Inferior parietal cortex (tissue), 1 donor: Measurements from ENCODE around the gene MLXIP.
"Not testable (repeated sequence)": the region's sequence is repeated elsewhere in the genome, so short reads cannot be mapped to it uniquely, and the experiment has no call there.

Source experiments
- DNase-seq: peaks from one replicate; pipeline ENCODE4 v3.0.0-alpha.2; 2016; ENCODE audit errors: extremely low spot score

The MLXIP gene

DNA sequence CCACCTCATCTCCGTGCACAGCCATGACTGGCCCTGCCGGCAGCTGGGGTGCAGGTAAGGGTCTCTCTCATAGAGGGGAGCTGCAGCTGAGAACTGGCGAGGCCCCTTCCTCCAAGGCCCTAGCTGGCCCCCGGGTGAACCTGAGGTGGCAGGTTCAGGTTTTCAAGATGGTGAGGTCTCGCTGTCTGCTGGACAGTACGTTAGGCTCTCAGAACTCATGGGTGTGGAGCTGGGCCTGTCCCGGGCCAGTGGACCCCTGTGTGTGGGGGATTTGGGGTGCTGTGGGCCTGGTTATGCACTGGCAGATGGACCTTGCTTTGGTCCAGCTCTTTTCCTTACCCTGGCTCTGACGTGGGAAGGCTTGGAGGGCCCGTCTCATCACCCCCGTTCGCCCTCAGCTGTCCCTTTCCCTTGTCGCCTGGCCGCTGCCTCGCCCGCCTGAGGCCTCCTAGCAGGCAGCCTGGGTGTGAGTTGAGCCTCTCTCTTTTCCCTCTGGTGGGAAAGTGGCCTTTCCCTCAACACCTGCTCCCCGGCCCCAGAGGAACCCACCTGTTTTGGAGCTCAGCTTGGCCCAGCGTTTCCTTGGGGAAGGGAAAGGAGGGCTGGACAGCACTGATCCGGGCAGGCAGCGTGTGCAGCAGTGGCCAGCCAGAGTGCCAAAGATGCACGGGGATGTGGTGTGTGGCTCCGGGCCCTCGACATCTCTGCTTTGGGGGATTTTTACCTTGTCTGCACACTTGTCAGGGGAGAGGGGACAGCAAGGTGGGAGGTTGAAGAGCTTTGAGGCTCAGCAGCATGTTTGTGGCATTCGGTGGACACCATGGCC is 67.2 kb downstream of the MLXIP start:
- no peak for DNase-seq

DNA sequence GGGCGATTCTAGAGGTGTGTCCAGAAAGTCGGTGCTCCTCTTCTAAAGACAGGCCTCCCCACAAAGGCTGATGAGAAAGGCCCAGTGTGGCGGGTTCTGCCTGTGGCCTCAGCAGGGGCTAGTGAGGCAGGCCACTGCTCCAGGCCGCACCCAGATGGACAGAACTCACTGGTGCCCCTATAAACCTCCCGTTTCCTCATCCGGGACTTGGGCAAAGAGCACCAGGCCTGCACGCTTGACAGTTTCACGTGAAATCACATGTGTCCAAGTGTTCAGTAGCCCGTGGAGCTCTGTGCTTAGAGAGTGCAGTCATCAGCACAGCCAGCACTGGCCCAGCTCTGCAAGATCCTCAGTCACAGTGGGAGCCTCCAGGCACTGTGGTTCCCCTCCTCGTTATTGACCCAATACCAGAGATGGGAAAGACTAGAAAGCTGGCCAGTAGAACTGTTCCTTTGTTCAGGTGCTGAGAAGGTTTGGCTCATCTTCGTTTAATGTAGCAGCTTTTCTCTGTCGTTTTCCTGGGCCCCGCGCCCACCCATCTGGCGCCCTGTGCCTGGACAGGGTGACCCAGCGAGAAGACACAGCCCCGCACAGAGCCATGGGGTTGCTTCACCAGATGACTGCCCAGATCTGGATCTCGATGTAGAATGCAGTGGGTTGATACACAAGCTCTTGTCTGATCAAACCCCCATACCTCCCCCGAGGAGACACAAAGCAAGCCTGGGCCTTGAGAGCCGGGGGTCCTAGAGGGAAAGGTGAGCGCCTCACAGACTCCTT is 69.1 kb downstream of the MLXIP start:
- no peak for DNase-seq

DNA sequence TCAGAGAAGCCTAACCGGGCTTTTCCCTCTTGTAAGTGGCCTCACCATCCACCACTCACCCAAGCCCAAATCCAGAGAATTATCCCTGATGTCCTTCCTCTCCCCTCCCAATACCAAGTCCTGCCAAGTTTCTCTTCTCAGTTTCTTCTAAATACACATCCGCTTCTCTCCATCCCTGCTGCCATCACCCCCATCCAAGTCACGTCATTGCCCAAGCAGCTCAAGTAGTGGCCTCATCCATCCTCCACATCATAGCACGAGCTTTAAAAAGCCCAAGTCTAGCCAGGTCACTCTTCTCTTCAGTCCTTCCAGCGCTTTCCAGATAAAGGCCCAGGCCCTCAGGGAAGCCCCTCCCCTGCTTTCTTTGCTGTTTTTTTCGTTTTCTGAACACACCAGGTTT is 70.1 kb downstream of the MLXIP start:
- no peak for DNase-seq

DNA sequence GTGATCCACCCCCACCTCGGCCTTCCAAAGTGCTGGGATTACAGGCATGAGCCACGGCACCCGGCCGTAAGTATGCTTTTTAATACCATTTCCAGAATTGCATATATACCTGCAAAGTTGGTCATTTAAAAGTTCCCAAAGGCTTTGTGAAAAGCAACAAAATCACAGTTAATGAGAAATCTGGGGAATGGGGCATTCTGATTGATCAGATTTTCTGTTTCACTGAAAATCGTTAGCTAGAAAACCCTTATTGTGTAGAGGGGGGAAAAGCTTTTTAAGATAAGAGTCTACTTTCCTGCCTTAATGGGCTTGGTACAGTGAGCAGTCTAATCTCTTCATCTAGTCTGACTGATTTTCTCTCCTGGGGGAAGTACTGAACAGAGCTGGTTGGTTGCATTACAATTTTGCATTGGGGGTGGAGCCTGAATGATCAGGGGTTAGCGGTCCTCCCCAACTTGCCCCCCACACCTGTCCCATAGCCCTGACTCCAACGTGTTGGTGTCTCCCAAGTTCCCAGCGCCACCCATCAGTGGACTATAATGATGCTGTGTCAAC is 71.6 kb downstream of the MLXIP start:
- no peak for DNase-seq

DNA sequence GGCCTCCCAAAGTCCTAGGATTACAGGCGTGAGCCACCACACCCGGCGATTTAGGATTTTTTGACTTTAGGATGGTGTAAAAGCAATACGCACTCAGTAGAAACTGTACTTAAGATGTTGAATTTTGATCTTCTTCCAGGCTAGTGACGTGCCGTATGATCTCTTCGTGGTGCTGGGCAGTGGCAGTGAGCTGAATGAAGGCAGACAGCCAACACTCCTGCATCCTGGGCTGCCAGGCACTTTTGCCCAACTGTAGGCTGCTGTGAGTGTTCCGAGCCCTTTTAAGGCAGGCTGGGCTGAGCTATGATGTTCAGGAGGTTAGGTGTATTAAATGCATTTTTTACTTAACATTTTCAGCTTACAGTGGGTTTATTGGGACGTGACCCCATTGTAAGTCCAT is 74.2 kb downstream of the MLXIP start:
- DNase-seq: no peak

DNA sequence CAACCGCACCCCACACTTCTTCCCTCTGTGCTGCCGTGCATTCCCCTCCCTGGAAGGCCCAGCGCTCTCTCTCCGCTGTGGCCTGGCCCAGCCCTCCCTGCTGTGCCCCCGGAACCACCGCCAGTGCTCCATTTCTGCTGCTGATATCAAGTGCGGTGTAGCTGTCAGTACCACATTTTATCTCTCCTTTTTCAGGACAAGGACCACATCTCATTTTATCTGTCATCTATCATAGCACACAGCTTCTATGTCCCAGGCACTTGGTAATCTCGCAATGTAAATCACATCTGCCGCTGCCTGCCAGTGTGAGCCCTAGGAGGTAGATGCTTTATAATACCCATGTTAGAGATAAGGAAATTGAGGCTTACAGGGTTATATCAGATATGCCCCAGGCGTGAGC is 77.1 kb downstream of the MLXIP start:
- no peak for DNase-seq

DNA sequence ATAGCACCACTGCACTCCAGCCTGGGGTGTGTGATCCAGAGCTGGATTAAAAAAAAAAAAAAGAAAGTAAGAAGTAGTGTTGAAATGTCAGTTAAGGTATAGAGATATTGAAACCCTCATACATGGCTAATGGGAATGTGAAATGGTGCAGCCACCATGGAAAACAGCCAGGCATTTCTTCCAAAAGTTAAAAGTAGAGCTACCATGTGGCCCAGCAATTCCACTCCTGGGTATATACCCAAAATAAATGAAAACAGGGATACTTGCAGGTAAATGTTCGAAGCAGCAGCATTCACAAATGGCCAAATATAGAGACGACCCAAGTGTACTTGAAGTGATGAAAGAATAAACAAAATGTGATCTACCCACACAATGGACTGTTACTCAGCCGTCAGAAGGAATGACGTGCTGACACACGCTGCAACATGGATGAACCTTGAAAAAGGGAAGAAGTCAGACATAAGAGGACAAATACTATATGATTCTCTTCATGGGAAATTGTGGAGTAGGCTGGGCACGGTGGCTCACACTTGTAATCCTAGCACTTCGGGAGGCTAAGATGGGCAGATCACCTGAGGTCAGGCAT is 80.2 kb downstream of the MLXIP start:
- no peak for DNase-seq

DNA sequence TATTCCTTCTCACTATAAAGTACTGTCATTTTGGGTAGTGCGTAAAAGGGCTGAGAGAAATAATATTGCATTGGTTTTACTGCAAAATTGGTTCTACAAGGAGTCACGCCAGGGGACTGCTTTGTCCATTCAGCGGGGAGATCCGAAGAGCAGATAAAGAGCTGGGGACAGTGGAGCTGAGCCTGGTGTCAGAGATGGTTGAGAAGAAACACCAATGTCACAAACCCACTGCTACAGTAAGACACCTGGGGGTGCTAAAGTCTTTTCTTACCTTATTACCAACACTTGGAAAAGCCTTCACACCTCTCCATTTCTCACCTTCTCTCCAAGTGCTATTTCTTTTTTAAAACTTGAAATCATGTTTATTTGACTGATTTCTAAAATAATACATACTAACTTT is 81.3 kb downstream of the MLXIP start:
- no peak for DNase-seq

DNA sequence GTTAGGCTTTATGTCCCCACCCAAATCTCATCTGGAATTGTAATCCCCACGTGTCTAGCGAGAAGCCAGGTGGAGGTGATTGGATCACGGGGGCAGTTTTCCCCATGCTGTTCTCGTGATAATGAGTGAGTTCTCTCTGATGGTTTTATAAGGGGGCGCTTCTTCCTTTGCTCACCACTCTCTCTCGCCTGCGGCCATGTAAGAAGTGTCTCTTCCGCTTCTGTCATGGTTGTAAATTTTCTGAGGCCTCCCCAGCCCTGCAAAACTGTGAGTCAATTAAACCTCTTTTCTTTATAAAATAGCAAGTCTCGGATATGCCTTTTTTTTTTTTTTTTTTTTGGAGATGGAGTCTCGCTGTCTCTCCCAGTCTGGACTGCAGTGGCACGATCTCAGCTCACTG is 82.2 kb downstream of the MLXIP start:
- DNase-seq: no peak

DNA sequence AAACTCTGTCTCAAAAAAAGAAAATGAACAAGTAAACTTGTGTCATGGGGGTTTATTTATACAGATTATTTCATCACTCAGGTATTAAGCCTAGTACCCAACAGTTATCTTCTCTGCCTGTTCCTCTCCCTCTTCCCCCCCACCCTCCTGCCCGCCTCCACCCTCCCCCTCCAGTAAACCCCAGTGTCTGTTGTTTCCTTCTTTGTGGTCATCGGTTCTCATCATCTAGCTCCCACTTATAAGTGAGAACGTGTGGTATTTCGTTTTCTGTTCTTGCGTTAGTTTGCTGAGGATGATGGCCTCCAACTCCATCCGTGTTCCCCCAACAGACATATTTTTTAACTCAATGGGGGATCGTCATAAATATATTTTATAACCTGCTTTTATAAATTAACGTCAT is 83.1 kb downstream of the MLXIP start:
- no peak for DNase-seq

DNA sequence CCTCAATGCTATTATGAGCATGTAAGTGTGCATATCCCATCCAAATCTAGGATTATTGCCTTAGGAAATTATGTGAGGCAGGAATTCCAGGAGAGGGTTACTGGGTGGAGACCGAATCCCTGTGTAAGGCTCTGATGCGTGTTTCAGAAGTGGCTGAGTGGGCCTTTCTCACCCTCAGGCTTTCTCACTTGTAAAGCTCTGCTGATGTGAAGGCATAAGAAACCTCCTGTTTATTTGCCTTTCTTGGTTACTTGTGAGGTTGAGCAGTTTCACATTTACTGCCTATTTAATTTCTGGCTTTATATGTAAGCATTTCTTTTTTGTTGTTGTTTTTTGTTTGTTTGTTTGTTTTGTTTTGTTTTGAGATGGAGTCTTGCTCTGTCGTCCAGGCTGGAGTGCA is 84.4 kb downstream of the MLXIP start:
- DNase-seq: no peak

DNA sequence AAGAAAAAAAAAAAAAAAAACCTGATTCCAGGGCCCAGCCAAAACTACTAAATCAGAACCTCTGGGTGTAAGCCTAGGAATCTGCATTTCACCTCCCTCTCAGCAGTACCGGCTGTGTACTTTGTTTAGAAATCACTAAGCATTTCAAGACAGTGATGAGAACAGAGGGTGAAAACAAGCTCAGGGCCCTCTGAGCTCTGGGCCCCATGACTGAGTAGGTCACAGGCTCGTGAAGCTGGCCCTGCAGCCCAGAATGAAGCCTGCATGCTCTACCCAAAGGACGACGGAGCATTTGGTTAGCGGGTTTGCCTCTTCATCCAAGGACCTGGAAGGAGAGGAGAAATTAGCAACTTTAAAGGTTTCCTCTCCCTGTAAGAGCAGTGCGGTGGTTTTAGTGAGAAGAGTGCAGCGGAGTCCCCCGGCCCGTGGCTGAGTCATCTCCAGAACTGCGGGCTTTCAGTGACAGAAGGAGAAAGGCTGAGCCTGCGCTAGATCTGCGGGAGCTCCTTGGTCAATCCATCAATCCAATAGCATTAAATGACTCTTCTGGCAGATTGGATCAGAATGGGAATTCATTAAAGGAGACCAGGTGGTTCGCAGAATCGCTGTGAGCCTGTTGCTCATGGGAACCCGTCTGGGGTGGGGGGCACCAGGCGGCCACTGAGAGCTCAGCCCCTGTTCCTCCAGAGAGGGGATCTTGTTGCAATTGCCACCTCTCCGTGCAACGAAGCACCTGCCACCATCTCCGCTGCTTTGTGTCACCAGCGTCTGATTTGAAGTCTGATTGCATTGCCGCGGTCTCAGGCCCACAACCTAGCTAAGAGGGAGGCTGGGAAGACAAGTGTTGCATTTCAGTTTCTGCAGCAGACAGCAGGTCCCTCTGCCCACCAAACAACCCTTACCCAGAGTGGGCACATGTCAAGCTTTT is 88.1 kb downstream of the MLXIP start:
- DNase-seq: no peak

DNA sequence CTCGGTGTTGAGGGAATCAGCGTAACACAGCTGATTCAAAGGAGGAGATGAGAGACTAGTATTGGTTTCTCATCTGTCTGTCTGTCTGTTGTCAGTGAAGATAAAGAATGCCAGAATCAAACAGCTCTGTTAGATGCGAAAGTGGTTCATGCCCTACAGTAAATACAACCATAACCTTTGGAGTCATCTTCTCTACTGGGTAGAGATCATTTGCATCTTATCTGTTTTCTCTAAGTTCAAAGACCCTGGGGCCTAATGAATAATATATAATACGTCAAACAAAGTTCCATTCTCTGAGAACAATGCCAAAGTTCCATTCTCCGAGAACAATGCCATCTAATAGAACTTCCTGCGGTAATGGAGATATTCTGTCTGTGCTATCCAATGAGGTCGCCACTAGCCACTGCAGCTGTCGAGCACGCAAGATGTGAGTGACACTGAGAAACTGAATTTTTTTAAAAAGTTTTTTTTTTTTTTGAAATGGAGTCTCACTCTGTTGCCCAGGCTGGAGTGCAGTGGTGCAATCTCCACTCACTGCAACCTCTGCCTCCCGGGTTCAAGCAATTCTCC is 88.9 kb downstream of the MLXIP start:
- no peak for DNase-seq

DNA sequence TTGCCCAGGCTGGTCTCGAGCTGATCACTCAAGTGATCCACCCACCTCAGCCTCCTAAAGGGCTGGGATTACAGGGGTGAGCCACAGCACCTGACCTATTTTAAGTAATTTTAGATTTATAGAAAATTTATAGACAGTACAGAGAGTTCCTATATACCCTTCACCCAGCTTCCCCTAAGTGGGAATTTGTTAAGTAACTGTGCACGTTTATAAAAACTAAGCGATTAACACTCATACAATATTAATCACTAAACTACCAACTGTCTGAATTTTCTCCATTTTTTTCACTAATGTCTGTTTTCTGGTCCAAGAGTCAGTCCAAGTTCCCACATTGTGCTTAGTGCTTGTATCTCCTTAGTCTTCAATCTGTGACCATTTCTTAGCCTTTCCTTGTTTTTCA is 89.9 kb downstream of the MLXIP start:
- no peak for DNase-seq

DNA sequence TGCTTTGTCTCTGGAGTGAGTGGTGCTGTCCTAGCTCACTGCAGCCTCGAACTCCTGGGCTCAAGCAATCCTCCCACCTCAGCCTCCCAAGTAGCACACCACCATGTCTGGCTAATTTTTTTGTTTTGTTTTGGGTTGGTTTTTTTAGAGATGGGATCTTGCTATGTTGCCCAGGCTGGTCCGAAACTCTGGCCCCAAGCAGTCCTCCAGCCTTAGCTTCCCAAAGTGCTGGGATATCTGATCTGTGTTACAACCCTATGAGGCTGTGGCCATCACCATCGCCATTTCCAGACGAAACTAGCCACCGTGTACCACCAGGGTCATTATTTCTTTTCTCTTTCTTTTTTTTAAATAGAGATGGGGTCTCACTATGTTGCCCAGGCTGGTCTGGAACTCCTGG is 92.8 kb downstream of the MLXIP start:
- no peak for DNase-seq

DNA sequence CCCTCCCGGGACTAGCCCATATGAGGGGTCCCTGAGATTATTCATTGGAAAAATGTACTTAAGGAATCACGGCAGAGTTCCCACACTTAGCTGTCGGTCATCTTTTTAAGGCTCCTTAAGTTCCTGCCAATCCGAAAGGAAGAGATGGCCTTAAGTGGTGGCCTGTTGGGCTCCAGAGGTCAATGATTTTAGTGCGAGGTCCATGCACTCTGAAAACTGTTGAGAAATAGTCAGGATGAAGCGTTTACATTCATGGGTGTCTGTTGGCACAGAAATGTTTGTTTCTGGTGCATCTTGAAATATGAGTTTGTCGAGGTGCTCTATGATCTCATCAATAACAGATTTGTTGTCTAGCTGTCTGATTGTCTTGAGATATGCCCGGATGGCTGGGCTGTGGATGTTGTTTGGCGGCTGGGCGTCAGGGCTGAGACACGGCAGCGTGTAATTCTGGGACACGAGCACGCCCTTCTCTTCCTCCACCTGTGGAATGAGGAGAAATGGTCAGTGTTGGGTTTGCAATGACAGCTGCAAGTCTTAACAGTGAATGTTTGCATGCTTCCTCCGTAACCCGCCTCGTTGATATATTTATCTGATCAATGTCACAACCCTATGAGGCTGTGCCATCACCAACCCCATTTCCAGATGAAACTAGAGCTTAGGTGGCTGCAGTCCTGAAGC is 93.8 kb downstream of the MLXIP start:
- DNase-seq: no peak

DNA sequence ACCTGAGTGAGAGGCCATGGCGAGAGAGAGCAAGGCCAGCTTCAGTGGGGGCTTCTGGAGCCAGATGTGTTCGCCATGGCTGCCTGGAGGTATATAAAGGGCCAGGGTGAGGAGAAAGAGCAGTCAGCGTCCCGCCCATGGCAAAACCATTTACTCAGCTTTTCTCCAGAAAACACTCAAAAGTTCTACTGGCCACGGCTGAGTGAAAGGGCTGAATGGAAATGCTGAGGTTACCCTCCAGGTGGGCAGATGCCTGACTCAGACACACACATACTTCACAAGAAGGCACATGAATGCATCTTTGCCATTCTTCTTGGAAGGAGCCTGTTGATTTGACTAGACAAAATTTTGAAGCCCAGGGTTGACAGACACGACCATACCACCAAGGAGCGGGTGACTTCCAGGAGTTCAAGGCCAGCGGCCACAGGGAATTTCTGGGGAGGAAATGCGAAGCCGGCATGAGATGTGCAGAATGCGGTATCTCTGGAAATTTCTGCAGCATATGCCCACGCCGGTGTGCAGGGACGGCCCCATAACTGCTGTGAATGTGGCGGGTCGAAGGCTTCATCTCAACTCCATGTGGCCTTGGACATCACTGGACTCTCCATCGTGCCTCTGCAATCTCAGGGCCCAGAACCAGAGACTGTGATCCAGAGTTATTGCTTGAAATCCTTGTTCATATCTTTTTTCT is 95.7 kb downstream of the MLXIP start, which contains the start of gene IL31:
Gene IL31 (minus strand): TSS at position 67 of the 691 bp plus-strand sequence. CDS start 49 bp downstream, at position 18.
- no peak for DNase-seq

DNA sequence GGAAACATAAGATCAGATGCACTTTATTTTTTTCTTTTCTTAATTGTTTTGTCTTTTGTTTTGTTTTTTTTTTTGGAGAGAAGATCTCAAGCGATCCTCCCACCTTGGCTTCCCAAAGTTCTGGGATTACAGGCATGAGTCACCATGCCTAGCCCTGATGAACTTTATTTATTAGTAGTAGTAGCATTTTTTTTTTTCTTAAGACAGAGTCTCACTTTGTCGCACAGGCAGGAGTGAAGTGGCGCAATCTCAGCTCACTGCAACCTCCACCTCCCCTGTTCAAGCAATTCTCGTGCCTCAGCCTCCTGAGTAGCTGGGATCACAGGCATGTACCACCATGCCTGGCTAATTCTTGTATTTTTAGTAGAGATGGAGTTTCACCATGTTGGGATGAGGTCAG is 97.9 kb downstream of the MLXIP start:
- not testable (repeated sequence) for DNase-seq

DNA sequence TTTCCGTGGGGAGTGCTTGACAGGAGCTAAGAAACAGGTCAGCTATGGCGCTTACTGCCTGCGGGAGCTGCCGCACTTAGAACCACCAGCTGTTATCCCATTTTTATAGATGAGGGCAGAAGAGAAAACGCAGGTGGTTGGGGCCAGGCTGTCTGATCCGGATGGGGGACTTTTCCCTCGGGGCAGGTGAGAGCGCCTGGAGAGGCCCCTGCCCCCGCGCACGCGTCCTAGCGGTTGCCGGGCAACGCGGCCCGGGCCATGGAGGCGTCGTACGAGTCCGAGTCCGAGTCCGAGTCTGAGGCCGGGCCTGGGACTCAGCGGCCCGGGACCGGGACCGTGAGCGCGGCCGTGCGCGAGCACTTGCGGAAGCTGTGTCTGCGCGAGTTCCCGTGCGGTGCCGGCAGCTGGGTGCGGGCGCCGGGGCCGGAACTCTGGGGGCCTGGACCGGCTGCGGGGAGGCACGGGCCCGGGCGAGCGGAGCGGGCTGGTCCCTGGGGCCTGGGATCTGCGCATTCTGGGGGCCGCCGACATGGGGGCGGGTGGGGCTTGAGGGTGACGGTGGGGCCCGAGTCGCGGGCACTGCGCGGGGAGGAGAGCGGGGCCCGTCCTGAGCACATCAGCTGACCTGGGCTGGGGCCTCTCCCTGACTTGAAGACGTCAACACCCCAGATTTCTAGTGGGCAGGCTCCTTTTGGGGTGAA is 104.5 kb downstream of the MLXIP start, which contains the start of gene LRRC43:
Gene LRRC43 (plus strand): TSS at position 237 of the 701 bp plus-strand sequence. CDS start 22 bp downstream, at position 259.
- no peak for DNase-seq
